ENCODE results near the gene MVK.

MVK gene

DNA sequence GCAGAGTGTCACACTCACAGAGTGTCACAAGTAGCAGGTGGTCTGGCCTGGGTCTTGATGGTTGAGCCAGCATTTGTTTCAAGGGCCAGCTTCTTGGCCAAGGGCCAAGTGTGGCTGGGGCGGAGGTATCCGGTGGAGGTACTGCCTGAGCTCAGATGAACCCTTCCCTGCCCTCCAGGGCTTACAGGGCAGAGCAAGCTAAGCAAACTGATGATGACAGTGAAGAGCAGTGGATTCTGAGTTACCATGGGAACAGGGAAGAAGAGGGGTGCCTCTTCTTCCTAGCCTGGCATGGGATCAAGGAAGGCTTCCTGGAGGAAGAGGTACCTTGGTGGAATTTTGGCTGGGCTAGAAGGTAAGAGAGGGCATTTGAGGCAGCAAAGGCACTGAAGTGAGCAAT, 35.7 kb downstream of the MVK start:
- no peak for DNase-seq (ENCODE audit: low spot score)

DNA sequence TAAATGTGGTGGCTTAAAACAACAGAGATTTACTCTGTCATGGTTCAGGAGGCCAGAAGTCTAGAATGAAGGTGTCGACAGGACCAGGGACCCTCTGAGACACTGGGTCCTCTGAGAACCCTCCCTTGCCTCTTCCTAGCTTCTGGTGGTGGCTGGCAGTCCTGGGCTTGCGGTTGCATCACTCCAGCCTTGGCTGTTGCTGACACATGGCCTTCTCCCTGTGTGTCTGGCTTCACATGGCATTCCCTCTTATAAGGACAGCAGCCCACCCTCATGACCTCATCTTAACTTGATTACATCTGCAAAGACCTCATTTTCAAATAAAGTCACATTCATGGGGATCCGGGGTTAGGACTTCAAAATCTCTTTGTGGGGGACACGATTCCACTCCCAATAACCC, 36.9 kb downstream of the MVK start:
- DNase-seq (ENCODE audit: low spot score) = no peak

DNA sequence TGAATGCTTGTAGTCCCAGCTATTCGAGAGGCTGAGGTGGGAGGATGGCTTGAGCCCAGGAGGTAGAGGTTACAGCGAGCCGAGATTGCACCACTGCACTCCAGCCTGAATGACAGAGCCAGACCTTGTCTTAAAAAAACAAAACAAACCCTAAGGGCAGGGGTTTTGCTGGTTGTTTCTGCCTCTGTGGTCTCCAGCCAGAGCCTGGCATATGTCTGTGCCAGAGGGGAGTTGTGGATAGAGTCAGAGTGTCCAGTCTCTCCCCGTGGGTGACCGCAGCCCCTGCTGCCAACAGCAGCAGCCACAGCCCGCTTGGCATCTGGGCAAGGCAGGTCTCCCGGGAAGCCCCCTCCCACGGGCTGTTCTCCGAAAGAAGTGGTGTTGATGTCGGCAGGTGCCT, 37.6 kb downstream of the MVK start:
- no peak for DNase-seq (ENCODE audit: low spot score)

DNA sequence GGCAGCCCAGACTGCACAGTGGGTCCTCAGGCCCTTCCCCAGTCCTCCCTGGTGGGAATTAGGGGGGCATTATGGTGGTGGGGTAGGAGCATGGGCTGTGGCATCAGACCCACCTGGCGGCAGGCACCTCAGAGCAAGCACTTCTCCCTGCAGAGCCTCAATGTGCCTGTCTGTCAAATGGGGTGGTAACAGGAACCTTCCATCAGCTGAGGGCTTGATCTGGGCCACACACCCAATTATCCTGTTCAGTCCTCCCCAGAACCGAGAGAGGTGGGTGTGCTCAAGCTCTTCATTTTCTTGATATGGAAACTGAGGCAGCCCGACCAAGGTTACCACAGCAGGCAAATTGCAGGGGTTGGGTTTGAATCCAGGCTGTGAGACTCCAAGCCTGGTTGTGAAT, 38.4 kb downstream of the MVK start:
- no peak for DNase-seq (ENCODE audit: low spot score)

DNA sequence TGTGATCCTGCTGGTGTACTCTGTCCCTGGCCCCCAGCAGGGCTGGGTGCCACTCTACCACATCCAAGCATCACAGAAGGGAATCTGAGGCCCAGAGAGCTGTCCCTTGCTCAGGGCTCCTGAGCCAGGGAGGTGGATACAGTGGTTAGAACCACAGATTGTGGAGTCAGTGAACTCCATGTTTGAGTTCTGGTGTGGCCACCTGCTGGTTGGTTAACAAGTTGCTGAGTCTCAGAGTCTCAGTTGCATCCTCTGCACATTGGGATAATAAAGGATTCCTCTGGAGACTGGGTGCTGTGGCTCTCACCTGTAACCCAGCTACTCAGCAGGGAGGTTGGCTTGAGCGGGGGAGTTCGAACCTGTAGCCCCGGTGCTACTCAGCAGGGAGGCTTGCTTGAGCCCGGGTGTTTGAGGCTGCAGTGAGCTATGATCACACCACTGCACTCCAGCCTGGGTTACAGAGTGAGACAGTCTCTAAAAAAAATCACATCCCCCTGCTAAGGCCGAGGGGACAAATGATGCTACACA, 39.4 kb downstream of the MVK start:
- no peak for DNase-seq (ENCODE audit: low spot score)

DNA sequence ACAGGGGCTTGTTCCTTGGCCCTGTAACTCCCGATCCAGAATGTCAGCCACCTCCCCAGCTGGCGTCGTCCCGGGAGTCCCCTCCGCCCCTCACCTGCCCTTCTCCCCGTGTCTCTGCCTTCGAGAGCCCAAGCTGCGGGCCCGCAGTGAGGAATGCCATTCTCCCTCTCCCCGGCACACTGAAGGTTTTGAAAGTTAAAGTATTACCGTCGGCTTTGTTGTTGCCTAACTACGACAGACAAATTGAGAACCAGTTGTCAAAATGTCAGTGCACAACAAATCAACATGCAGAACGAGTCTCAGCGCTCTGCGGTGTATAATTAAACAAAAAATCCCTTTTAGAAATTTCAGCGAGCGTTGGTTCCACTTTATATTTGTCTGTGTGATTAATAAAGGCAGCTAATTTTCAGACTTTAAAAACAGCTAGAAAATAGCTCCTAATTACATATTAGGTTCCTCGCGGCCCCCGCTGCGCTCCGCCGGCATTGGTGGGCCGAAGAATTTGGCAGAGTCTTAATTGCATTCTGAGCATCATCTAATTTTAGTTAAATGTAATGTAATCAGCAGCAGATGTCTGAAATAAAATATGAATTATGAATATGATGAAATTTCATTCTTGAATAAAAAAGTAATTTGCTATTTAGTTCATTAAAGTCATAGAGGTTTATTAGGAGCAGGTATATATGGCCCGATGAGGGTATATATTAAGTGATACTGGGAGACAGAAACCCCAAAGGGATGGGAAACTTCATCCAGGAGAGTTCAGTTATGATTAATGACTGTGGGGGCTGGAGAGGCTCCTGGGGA, 40.3 kb downstream of the MVK start:
- no peak for DNase-seq (ENCODE audit: low spot score)

DNA sequence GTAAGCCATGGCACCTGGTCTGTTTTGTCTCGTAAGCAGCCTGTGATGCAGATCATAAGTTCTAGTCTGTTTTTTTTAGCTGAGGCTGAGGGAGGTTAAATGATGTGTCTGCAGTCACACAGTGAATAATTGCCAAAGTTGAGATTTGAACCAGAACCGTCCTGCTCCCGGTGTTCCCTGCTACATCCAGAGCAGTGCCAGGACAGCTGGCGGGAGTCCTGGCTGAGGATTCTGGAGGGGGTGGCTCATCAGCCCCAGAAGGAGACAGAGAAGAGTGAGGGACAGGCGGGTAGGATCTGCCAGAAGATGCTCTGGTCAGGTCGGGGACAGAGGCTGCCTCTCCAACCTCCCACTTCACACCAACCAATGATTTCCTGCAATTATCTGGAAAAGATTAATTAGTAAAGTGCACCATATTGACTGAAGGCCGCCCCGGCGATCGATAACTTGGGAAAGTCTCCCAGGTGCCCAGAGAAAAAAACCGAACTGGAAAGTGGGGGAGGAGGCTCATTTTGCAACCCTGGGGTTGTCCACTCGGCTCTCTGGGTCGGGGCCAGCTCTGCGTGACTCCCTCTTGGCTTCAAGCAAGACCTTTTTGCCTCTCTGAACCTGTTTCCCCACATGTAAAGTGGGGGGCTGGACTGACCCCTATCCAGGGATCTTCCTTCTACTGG, 42.1 kb downstream of the MVK start:
- DNase-seq (ENCODE audit: low spot score) = no peak

DNA sequence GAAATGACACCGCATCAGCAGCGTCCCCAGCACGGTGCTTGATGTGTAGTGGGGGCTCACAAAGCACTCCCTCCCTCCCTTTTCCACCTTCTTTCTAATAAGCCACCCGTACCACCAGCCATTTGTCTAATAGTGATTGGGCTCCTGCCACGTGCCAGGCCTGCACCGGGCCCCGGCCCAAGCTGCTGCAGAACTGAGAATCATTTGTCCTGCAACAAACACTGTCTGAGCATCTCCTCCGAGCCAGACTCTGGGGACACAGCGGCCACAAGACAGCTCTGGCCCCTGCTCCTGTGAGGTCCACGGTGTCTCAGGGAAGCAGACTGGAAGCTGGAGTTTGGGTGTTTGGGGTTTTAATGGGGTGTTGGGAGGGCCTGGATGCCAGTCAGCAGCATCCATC, 43.9 kb downstream of the MVK start:
- DNase-seq (ENCODE audit: low spot score) = no peak

DNA sequence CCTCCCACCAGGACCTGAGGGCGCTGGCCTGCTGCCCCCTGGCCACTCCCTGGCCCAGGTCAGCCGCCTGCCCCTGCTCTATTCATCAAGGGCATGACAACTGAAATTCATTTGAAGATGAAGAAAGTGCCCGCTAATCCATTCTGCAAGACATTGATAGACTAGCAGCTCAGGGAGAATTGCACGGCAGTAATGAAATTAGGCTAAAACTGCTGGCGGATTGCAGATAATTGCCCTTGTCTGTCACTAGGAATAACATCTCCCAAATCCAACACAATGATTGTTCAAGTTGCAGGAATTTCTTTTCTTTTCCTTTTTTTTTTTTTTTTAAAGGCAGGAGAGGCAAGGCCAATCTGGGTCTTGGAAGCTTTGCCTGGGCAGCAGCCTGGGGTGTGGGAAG, 44.5 kb downstream of the MVK start:
- no peak for DNase-seq (ENCODE audit: low spot score)

DNA sequence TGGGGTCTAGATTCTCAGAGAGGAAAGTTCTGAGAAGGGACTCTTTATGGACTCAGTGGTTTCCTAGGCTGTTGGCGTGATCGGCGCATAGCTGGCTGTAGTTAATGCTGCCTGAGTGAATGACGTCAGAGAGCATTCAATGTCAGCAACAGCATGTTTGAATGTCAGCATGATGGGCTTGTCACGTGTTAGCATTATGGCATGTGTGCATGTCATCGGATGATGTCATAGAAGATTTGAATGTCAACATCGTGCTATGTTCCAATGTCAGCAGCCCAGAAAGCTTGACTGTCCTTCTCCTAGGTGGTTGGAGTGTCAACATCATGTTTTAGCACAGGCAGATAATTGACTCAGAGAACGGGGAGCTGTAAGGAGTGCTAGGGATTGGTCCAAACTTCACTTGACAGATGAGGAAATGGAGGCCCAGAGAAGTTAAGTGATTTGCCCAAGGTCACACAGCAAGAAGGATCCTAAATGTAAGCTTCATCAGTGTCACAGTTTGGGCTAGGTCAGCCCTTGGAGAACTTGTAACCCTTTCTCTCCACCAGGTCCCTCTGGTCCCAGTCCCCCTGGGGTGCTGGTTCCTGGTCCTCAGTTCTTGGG, 45.5 kb downstream of the MVK start:
- DNase-seq (ENCODE audit: low spot score) = no peak

DNA sequence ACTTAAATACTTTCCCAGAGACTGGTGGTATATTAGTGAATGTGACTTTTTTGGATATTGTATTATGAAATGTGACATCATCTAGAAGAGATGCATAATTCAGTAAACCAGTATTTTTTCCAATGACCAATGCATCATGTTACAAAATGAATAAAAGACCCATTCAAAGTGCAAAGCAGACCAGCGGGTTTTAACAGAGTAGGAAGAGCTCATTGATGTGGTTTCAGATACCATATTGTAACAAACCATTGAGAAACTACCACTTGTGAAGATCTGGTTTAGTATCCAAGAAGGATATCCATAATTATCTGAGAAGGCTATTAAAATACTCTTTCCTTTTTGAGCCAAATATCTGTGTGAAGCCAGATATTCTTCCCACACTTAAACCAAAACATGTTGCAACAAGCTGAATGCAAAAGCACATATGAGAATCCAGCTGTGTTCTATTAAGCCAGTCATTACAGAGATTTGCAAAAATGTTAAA, 47.7 kb downstream of the MVK start:
- no peak for DNase-seq (ENCODE audit: low spot score)

DNA sequence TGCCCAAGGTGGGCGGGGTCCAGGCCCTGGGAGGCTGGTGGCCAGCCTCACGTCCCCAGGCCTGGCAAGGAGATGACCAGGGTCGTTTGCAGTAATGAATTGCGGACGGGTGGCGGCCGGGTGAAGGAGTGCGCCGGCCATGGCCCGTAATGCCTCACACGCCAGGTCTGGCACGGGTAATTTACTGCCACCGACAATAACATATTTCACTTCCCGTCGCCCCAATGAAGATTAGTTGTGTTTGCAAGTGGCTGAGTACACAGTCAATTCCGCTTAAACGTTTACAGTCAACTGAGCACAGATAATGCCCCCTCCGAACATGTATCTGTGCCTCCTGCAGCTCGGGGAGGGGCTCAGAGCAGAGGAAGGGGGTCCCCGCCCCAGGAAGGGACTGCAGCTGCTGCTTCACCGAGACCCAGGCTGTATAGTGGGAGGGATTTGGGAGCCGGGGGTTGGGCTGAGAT, 48.3 kb downstream of the MVK start:
- no peak for DNase-seq (ENCODE audit: low spot score)

DNA sequence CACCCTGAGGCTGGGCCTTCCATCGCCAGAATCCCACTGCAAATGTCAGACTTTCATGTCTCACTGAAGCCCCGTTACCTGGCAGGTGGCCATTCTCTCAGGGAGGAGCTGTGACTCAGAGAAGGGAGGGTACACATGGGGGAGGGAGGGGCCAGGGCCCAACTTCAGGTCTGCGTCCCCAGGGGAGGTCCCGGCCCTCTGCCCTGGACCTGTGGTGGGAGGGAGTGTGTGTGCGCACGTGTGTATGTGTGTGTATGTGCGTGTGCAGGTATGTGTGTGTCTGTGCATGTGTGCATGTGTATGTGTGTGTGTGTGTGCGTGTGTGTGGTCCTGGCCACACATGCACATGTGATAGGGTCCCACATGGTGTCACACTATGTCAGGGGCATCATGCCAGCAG, 50.9 kb downstream of the MVK start:
- DNase-seq (ENCODE audit: low spot score) = no peak

DNA sequence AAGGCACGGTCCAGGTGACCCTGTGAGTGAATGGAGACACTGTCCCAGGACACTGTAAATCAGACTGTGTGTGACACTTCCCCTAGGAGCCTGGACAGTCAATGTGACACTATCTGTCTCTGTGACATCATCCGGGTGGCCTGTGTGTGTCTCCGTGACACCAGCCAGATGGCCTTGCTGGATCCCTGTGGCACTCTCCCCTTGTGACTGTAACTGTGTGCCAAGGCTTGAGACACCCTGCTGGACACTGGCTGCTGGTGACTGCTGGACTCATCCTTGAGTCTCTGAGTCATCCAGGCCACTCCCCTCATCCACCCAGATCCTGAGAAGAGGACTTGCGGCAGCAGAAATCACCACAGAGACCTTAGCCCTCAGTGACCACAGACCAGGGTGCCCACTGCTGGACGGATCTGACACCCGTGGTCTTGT, 51.6 kb downstream of the MVK start:
- no peak for DNase-seq (ENCODE audit: low spot score)

DNA sequence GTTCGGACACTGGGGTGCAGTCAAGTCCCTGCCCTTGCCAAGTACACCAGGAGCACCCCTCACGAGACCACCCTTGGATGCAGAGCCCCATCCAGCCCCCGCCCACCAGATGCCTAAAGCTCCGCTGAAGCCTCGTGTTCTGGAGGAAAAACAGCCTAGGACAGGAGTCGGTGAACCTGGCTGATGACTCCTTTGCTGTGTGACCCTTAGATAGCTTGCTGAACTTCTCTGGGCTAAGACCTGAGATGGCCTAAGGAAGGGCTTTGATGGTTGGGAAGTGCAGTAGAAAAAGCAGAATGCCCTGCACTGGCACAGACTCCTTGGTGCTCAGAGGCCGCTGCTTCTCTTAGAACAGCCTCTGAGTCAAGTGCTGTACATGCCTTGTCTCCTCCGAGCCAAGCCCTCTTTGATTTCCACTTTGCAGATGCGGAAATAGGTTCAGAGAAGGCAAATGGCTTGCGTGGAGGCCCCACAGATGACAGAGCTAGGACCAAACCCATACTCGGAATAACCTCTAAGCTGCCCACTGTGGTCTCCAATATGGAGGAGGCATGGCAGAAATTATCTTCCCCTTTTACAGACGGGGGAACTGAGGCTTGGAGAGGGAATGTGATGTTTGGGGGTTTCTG, 52.3 kb downstream of the MVK start:
- DNase-seq (ENCODE audit: low spot score) = no peak

DNA sequence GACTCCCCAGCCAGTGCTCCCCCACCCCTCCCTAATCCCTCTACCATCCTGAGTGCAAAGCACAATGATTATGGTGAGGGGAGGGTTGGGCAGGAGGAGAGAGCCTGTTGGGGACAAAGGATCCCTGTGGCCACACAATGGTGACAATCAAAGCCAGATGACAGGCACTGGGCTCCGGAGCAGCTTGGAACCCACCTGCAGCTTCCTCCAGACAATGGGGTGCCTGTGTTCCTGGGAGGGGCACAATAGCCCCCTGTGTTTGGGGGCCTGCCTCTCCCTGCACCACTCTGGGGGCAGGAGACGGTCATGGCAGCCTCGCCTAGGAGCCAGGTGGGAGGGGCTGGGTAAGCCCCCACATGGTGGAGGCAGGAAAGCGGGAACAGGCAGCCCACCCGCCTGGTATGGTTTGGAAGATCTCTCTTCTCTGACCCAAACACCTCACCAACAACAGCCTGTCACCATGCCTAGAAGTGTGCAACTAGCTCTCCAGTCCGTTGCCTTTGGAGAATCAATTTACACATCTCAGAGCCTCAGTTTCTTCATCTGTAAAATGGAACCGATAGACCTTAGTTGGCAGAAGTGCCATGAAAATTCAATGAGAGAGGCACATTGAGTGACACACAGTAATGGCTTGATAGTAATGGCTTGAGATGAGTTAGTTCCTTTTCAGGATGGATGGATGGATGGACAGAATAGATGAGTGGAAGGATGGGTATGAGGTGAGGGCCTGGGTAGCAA, 53.0 kb downstream of the MVK start:
- no peak for DNase-seq (ENCODE audit: low spot score)

DNA sequence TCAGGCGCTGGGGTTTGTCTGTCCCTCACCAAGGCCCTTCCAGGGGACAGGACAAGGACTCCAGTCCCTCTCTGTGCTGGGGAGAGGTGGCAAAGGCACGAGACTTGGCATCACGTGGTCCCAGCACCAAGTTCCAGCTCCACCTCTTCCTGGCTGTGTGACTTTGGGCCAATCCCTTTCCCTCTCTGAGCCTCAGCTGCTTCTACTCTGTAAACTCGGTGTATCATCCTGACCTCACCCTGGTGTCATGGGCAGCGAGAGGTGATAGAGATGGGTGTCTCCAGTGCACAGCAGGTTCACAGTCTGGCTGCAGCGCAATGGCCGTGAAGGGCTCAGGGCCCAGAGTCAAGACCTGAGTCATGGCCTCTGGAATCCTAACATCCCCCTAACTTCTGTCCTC, 54.0 kb downstream of the MVK start:
- DNase-seq (ENCODE audit: low spot score) = no peak

DNA sequence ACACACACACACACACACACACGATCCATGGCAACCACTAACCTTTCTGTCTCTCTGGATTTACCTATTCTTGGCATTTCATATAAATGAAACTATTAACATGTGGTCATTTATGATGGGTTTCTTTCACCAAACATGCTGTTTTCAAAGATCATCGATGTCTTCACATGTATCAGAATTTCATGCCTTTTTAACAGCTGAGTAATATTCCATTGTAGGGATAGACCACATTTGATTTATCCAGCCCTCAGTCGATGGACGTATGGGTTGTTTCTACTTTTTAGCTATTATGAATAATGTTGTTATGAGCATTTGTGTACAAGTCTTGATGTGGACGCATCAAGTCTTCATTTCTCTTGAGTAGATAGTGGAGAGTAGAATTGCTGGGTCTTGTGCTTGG, 56.5 kb downstream of the MVK start:
- DNase-seq (ENCODE audit: low spot score) = no peak

DNA sequence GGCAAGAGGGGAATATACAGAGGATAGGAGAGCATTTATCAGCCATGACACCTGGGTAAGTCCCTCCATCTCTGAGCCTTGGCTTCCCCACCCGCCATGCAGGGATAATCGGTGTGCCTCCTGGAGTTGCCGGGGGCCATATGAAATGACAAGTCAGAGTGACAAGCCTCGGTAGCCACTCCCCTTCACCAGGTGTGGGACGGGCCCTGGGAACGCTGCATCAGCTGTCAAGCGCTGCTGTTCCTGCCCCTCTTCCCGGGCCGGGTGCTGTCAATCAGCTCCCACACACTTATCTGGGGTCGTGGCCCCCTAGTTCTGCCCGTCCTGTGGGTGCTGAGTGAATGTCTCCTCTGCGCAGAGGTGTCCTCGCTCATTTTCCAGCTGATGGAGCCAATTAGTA, 57.2 kb downstream of the MVK start:
- DNase-seq (ENCODE audit: low spot score) = no peak

DNA sequence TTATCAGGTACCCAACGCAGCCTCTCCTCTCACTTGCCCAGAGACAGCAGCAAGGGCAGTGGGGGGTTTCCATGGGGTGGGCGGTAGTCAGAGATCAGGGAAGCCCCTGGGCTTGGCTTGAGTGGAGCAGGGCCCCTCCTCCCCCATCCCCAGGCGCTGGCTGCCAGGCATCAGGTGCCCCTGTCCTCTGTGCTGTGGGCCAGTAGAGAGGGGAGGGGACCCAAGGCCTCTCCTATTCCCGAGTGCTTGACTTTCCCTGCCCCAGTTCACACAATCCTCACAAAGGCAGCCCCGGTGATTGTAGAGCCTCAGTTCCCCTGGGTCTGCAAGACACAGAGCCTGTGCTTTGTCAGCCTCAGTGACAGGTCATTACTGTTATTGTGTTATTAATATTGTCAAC, 57.7 kb downstream of the MVK start:
- DNase-seq (ENCODE audit: low spot score) = no peak

DNA sequence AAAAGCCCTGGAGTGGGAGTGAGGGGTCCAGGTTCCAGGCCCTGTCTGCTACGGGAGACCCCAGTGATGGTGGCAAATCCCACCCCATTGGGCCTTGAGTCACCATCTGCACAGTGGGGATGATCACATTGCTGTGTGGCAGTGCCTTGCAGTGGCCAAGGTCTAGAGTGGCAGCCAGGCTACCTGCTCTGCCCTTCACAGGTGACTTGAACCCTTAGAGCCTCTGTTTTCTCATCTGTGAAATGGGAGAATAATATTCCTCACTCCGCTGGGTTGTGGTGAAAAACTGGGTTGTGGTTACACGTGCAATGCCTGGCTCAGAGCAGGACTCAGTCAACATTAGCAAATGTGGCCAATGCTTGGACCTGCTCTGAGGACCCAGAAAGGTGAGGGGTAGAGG, 58.2 kb downstream of the MVK start:
- no peak for DNase-seq (ENCODE audit: low spot score)

DNA sequence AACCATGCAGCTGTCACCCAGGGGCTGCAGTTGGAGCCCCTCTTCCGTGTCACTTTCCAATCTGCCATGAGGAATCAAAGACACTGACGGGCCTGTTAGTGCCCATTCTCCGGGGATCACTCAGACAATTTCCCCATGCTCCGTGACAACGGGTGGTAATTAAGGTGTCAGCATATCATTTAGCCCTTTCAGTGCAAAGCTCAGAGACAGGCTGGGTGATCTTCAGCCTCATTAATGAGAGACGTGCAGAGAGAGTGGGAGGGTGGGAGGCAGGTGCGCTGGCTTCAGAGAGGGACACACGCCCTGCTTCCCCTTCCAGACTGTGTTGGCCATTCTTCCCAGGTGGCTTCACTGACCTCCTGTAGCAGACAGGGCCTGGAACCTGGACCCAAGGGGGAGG, 58.7 kb downstream of the MVK start:
- no peak for DNase-seq (ENCODE audit: low spot score)
